ENCODE data around the gene DGCR2.

DNA sequence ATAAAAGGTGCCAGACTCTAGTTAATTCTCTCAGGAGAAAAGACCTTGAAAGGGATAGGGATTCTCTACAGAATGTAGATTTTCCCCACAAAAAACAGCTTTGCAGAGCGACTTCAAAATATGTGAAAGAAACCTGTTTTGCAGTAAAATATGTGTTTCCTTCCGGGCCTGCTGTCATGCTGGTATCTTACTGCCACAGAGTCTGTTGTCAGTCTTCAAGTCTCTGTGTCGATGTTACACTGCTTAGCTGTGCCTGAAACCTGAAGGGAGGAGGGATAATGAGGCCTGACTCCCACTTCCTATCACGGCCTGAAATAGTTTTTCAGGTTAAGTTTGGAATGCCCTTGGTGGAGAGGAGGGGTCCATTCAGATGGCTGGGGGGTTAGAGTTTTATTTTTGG lies 1.7 kb upstream of the DGCR2 start:
- TF ChIP-seq CTCF (IDR thresholded peaks at IDR 0.05; ENCODE audit: poor library complexity, severe bottlenecking) = no peak
- TF ChIP-seq SMC3 (conservative IDR thresholded peaks at IDR 0.05; ENCODE audit: poor library complexity) = no peak
- no peak for TF ChIP-seq POLR2AphosphoS5 (IDR thresholded peaks at IDR 0.05)
- TF ChIP-seq EZH2 (IDR thresholded peaks at IDR 0.05; ENCODE audit: borderline replicate concordance, insufficient read depth, low read length, poor library complexity, severe bottlenecking) = no peak
- no peak for TF ChIP-seq EP300 (conservative IDR thresholded peaks at IDR 0.05; ENCODE audit: poor library complexity, severe bottlenecking)
